ENCODE measurements around the gene OR52R1.
"Not testable (repeated sequence)": the region's sequence is repeated elsewhere in the genome, so short reads cannot be mapped to it uniquely, and the experiment has no call there.

The OR52R1 gene

GRCh38 chr11:4804280-4804679 is at the start of gene OR52R1:
Gene OR52R1 (minus strand): TSS chr11:4804380. CDS start chr11:4804380, 0 bp downstream.
- DNase-seq: no peak

DNA sequence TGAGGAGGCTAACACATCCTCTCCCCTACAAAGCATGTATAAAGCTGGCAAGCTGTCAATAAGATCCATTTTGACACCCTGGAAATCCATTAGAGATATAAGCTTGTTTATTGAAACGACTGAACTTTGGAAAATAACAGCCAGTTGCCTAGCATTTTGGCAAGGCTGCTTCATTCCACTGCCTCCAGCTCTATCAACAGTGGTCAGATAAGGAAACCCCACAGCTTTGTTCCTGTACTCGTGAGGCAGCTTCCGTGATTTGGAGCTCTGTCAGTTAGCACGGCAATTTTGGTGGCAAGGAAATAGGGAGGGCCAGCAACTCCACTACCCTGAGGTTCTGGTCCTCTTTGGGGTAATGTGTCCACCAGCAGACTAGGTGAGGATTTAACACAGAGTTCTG is 46.9 kb upstream of the OR52R1 start:
- no peak for DNase-seq

- no peak for DNase-seq
Observed at GRCh38 chr11:4848908-4849532, 44.8 kb upstream of the OR52R1 start, which contains the start of gene OR51S1. Gene OR51S1 (minus strand): TSS chr11:4849208. CDS start chr11:4849208, 0 bp downstream.

GRCh38 chr11:4839851-4840549 is 35.8 kb upstream of the OR52R1 start:
- no peak for DNase-seq

DNA sequence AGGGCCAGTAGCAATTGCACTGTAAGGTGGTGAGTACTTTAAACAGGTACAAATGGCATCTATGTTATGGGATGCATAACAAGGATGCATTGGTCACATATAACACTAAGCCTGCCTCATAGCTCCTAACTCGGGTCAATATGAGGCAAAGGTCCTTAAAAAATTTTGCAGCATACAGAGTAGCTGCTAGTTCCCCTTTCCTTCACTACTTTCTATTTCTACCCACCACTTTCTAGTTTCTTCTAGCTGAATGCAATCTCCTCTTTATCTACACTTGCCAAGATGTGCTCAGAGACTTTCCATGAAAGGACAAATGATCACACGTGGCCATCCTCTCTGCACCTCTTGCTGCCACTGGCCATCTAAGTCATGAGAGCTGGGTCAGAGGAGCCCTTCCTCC is 26.7 kb upstream of the OR52R1 start:
- DNase-seq: no peak

- DNase-seq: no peak
Observed at GRCh38 chr11:4830346-4830745, 26.2 kb upstream of the OR52R1 start.

- no peak for DNase-seq
Observed at GRCh38 chr11:4826425-4826824, 22.2 kb upstream of the OR52R1 start.

DNA sequence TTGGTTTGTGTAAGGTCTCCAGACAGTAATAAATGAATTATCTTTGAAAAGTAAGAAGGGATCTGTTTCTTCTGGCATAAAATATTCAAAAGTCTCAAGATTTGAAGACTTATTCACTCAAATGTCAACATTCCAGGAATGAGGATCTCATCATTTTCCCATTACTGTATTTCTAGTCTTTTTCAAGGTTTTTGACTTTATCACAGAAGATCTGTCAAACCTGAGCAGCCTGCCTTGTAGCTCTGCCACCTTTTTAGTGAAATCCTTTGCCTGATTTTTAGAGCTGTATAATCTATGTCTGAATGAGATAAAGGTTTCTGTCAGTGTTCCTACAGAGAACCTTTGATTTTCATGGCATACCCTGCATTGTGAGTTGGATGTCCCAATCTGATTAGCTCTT is 21.0 kb upstream of the OR52R1 start:
- DNase-seq: no peak

DNA sequence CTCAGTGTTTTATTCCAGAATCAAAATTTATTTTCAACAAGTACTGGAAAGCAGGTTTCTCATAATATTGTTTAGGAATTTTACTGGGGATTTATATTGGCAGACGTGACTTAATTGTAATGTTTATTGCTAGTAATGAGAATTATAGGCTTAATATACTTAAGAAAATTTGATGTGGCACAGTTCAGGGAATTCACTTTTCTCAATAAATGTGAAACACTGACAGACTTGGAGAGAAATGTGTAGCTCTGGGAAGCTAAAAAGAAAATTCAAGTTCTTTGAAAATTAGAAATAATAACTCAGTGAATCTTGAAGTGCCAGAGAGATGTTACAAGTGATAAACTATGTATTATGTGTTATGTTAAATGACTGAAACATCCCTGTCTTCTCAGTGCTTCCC is 16.8 kb upstream of the OR52R1 start, which contains the start of gene OR51F2:
Gene OR51F2, plus strand, starts transcription at position 301 of the 400 bp plus-strand sequence. CDS start 101 bp downstream, outside the sequence.
- no peak for DNase-seq

GRCh38 chr11:4809246-4809645 is 5.1 kb upstream of the OR52R1 start:
- DNase-seq: no peak

GRCh38 chr11:4808476-4808875 is 4.3 kb upstream of the OR52R1 start:
- DNase-seq: no peak

- DNase-seq: not testable (repeated sequence)
Observed at GRCh38 chr11:4801316-4801715, 2.9 kb downstream of the OR52R1 start.

- no peak for DNase-seq
Observed at GRCh38 chr11:4798427-4799183, 5.6 kb downstream of the OR52R1 start.

DNA sequence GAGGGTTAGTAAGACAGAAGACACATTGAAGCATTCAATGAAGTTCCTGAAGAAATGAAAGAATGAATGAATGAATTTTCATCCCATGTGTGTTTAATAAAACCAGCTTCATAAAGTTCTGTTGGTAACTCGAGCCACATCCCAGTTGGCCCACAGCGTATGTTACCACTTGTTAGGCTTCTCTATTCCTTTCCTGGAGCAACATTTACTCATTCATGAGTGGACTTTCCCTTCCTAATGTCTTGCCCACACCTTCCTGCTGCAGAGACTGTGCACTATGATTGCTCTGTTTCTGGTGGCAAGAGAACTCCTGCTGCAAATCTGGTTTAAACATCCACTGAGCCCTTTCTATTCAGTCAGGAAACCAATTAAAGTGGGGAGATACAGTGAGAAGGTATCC is 7.0 kb downstream of the OR52R1 start:
- no peak for DNase-seq

- DNase-seq: no peak
Observed at GRCh38 chr11:4782454-4782853, 21.7 kb downstream of the OR52R1 start.

DNA sequence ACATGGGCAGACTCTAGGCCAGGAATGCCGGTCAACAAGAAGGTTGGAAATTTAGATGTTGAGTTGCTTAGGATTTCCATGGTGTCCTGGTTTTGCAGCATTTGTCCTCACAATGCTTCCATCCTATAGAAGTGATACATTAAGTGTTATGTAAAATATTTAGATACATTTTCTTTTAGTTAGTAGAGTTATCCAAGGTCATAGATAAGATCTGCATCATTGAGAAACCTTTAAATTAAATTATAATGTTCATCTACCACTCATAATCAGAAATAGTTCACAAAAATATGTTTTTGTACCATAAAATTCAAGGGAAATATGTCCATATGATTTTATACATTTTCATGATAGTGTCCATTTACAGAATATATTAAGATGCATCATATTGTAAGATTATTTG is 34.3 kb downstream of the OR52R1 start, which contains the start of gene OR51F1:
Gene OR51F1, minus strand, starts transcription at position 101 of the 400 bp plus-strand sequence. Its CDS starts 0 bp downstream, at position 101.
- no peak for DNase-seq

- DNase-seq: no peak
Observed at GRCh38 chr11:4768094-4768493, 36.1 kb downstream of the OR52R1 start.

DNA sequence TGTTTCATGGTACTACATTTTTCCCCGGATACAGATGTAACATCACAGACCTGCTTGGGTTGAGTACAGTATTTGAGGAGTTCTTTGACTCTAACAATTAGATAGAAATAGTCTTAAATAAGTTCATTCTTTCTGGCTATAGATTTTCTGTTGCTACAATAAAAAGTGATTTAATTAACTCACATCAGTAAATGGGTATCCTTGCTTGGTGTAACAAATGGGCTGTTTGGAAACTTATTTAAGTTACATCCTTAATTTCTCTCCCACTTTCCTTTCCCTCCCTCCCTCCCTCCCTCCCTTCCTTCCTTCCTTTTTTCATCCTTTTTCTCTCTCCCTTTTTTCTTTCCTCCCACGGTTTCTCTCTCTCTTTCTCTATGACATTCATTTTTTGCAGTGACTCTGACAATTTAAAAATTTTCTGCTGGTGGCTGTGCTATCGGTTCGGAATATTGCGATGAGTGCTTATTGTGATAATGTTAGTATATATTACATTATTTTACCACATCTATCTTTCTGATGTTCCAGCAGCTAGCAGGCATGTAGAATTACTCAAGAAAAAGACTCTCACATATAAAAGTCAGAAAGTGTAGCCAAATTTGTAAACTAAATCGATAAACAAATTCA is 37.6 kb downstream of the OR52R1 start:
- DNase-seq: no peak

DNA sequence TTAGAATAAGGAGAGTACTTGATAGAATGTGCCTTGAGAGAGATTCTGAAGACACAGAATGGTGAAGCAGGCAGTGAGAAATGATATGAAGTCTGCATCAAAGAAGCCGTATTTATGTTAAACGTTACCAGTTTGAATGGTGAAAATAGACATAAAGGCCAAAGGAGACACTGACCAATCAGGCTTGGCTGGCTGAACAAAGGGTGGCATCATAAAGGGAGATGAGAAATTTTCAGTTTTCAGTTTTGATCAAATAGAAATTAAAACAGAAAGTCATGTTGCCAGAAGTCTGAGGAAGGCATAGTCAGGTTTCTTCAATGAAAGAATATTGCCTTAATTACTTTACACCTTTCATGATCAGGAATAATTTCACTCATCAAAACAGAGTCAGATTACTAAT is 41.1 kb downstream of the OR52R1 start:
- DNase-seq: no peak

All from CD4-positive, alpha-beta T cell treated with Interleukin-4 for 1 hour (primary cell).